ENCODE results near the gene DEK. TPM values are rescaled to one million over a fixed set of nuclear protein-coding genes. Genes with fewer than 3 reads are reported as not detected.
"Not testable (repeated sequence)": the region's sequence is repeated elsewhere in the genome, so short reads cannot be mapped to it uniquely, and the experiment has no call there.

The DEK gene
- total RNA-seq, 2 donors from 2014 or later = 72.6 to 130 TPM

- Histone ChIP-seq H3K4me3 (no peak overlapping the region), H3K27me3 (replicated peaks; ENCODE audit: insufficient read depth) (no peaks in the 10 kb centered on the region), H3K27ac (no peak overlapping the region), H3K36me3 (no peaks in the 10 kb centered on the region), H3K9me3 (no peaks in the 10 kb centered on the region), H3K4me1 (ENCODE audit: control insufficient read depth in 1 of 2, low read depth in 2 of 2) (peaks cover 0 to 9% of the 10 kb centered on the region in 2 donors)
- DNase-seq (ENCODE audit: low spot score) (no peak), ATAC-seq (ENCODE audit: insufficient number of reproducible peaks, low FRiP score, low read depth) (no peak)
- TF ChIP-seq CTCF (IDR thresholded peaks at IDR 0.05) = no peak
Observed at GRCh38 chr6:18209539-18210197, 54.7 kb downstream of the DEK start.

GRCh38 chr6:18208778-18209177, 55.6 kb downstream of the DEK start:
- not testable (repeated sequence) for ATAC-seq (ENCODE audit: insufficient number of reproducible peaks, low FRiP score, low read depth); H3K4me3 ChIP-seq; H3K4me1 ChIP-seq (ENCODE audit: control insufficient read depth in 1 of 2, low read depth in 2 of 2); H3K9me3 ChIP-seq; H3K36me3 ChIP-seq; H3K27ac ChIP-seq; H3K27me3 ChIP-seq (replicated peaks; ENCODE audit: insufficient read depth); DNase-seq (ENCODE audit: low spot score)

- Histone ChIP-seq H3K27ac (no peak overlapping the region), H3K4me3 (no peak overlapping the region), H3K36me3 (no peaks in the 10 kb centered on the region), H3K4me1 (ENCODE audit: control insufficient read depth in 1 of 2, low read depth in 2 of 2) (peaks cover 0 to 9% of the 10 kb centered on the region in 2 donors), H3K9me3 (no peaks in the 10 kb centered on the region), H3K27me3 (replicated peaks; ENCODE audit: insufficient read depth) (no peaks in the 10 kb centered on the region)
- TF ChIP-seq CTCF (IDR thresholded peaks at IDR 0.05) = no peak
- DNase-seq (ENCODE audit: low spot score) (no peak), ATAC-seq (ENCODE audit: insufficient number of reproducible peaks, low FRiP score, low read depth) (no peak)
Observed at GRCh38 chr6:18207949-18208348, 56.4 kb downstream of the DEK start.

GRCh38 chr6:18207438-18207837, 56.9 kb downstream of the DEK start:
- no peak for TF ChIP-seq CTCF (IDR thresholded peaks at IDR 0.05)
- Histone ChIP-seq H3K36me3 (no peaks in the 10 kb centered on the region), H3K27me3 (replicated peaks; ENCODE audit: insufficient read depth) (no peaks in the 10 kb centered on the region), H3K9me3 (no peaks in the 10 kb centered on the region), H3K4me3 (no peak overlapping the region), H3K4me1 (ENCODE audit: control insufficient read depth in 1 of 2, low read depth in 2 of 2) (peaks cover 0 to 9% of the 10 kb centered on the region in 2 donors), H3K27ac (no peak overlapping the region)
- no peak for ATAC-seq (ENCODE audit: insufficient number of reproducible peaks, low FRiP score, low read depth)
- no peak for DNase-seq (ENCODE audit: low spot score)

- peaks cover 0 to 9% of the 10 kb centered on the region in 2 donors for H3K4me1 ChIP-seq (ENCODE audit: control insufficient read depth in 1 of 2, low read depth in 2 of 2)
- DNase-seq (ENCODE audit: low spot score) (no peak), ATAC-seq (ENCODE audit: insufficient number of reproducible peaks, low FRiP score, low read depth) (no peak)
- no peak overlapping the region for H3K27ac ChIP-seq
- H3K9me3 ChIP-seq = no peaks in the 10 kb centered on the region
- TF ChIP-seq CTCF (IDR thresholded peaks at IDR 0.05) = no peak
- H3K4me3 ChIP-seq = no peak overlapping the region
- no peaks in the 10 kb centered on the region for H3K36me3 ChIP-seq
- H3K27me3 ChIP-seq (replicated peaks; ENCODE audit: insufficient read depth) = no peaks in the 10 kb centered on the region
Observed at GRCh38 chr6:18206591-18206990, 57.7 kb downstream of the DEK start.

GRCh38 chr6:18204691-18205090, 59.6 kb downstream of the DEK start:
- DNase-seq (ENCODE audit: low spot score) (no peak), ATAC-seq (ENCODE audit: insufficient number of reproducible peaks, low FRiP score, low read depth) (no peak)
- Histone ChIP-seq H3K27ac (no peak overlapping the region), H3K9me3 (no peaks in the 10 kb centered on the region), H3K36me3 (no peaks in the 10 kb centered on the region), H3K4me1 (ENCODE audit: control insufficient read depth in 1 of 2, low read depth in 2 of 2) (peaks cover 0 to 5% of the 10 kb centered on the region in 2 donors), H3K27me3 (replicated peaks; ENCODE audit: insufficient read depth) (no peaks in the 10 kb centered on the region), H3K4me3 (no peak overlapping the region)
- TF ChIP-seq CTCF (IDR thresholded peaks at IDR 0.05) = no peak

Data from thoracic aorta (tissue), 2 donors.